ENCODE data around the gene RACK1.

RACK1 gene

DNA sequence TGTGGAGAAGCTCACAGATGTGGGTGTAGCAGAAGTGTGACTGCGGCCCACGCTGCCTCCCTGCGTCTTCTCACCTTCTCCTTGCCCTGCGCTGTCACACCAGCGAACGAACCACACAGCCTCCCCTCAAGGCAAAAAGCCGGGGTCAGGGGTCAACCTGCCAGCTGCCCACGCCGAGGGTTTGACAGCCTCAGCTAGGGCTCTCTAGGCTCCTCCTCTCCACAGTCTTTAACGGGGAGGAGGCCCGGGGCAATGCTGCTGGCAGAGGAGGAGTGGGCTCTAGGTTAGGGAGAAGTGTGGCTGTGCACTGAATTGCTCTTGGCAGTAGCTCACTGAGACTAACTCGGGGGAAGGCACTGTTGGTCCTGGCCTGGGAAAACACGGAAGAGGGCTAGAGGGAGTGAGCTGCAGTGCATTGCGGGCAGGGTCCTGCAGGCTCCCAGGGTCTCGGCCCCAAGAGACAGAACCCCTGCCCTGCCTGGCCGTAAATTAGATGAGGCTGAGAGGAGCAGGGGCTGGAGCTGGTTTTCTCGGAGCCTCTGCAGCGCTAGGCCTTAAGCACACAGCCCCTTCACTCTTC is 21.5 kb upstream of the RACK1 start:
- TF ChIP-seq FOXM1 (IDR thresholded peaks at IDR 0.05; ENCODE audit: borderline replicate concordance, low read depth): no peak

DNA sequence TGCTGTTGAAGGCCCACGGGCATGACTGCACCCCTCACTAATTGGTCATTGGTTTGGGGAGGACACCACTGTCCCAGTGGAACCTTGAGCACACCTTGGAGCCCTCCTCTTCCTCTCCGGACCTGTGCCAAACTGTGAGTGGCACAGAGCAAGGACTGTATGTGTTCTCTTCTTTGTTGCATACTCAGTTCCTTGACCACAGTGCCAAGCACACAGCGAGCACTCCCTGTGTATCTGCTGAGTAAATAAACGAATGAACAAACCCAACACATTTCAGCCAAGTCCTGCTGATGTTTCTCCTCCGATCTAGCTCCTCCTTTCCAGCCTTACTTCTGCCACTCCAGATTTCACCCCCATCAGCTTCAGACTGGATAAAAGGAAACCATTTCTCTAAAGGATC is 19.9 kb upstream of the RACK1 start:
- TF ChIP-seq FOXM1 (IDR thresholded peaks at IDR 0.05; ENCODE audit: borderline replicate concordance, low read depth) (no peak), TEAD4 (IDR thresholded peaks at IDR 0.05) (no peak), CREB1 (IDR thresholded peaks at IDR 0.05; ENCODE audit: low read depth) (no peak), USF1 (IDR thresholded peaks at IDR 0.05) (no peak), EGR1 (IDR thresholded peaks at IDR 0.05) (no peak), NFIC (IDR thresholded peaks at IDR 0.05) (no peak), RAD21 (IDR thresholded peaks at IDR 0.05; ENCODE audit: low read depth) (no peak)
- TF ChIP-seq, protein P1, sequence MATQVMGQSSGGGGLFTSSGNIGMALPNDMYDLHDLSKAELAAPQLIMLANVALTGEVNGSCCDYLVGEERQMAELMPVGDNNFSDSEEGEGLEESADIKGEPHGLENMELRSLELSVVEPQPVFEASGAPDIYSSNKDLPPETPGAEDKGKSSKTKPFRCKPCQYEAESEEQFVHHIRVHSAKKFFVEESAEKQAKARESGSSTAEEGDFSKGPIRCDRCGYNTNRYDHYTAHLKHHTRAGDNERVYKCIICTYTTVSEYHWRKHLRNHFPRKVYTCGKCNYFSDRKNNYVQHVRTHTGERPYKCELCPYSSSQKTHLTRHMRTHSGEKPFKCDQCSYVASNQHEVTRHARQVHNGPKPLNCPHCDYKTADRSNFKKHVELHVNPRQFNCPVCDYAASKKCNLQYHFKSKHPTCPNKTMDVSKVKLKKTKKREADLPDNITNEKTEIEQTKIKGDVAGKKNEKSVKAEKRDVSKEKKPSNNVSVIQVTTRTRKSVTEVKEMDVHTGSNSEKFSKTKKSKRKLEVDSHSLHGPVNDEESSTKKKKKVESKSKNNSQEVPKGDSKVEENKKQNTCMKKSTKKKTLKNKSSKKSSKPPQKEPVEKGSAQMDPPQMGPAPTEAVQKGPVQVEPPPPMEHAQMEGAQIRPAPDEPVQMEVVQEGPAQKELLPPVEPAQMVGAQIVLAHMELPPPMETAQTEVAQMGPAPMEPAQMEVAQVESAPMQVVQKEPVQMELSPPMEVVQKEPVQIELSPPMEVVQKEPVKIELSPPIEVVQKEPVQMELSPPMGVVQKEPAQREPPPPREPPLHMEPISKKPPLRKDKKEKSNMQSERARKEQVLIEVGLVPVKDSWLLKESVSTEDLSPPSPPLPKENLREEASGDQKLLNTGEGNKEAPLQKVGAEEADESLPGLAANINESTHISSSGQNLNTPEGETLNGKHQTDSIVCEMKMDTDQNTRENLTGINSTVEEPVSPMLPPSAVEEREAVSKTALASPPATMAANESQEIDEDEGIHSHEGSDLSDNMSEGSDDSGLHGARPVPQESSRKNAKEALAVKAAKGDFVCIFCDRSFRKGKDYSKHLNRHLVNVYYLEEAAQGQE (IDR thresholded peaks at IDR 0.05; ENCODE audit: low read depth): no peak

- TF ChIP-seq, protein P2, sequence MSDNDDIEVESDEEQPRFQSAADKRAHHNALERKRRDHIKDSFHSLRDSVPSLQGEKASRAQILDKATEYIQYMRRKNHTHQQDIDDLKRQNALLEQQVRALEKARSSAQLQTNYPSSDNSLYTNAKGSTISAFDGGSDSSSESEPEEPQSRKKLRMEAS (IDR thresholded peaks at IDR 0.05): peak; percentile 24; the same call in 1 of the 2 replicates
- TF ChIP-seq USF1 (IDR thresholded peaks at IDR 0.05): no peak
- TF ChIP-seq TEAD4 (IDR thresholded peaks at IDR 0.05): no peak
- no peak for TF ChIP-seq EP300 (IDR thresholded peaks at IDR 0.05; ENCODE audit: borderline replicate concordance)
- TF ChIP-seq, protein P1 (IDR thresholded peaks at IDR 0.05; ENCODE audit: low read depth): no peak
- peak; percentile 77 for TF ChIP-seq TAF1 (IDR thresholded peaks at IDR 0.05; ENCODE audit: low read depth)
- TF ChIP-seq CREB1 (IDR thresholded peaks at IDR 0.05; ENCODE audit: low read depth): no peak
- no peak for TF ChIP-seq ZBTB7A (IDR thresholded peaks at IDR 0.05; ENCODE audit: low read depth)
- TF ChIP-seq TCF12 (IDR thresholded peaks at IDR 0.05; ENCODE audit: low read depth): no peak
- no peak for TF ChIP-seq NFIC (IDR thresholded peaks at IDR 0.05)
- TF ChIP-seq YY1 (IDR thresholded peaks at IDR 0.05; ENCODE audit: low read depth): no peak
- no peak for TF ChIP-seq EGR1 (IDR thresholded peaks at IDR 0.05)
- no peak for TF ChIP-seq RAD21 (IDR thresholded peaks at IDR 0.05; ENCODE audit: low read depth)
- no peak for TF ChIP-seq CEBPB (IDR thresholded peaks at IDR 0.05)
- TF ChIP-seq FOXM1 (IDR thresholded peaks at IDR 0.05; ENCODE audit: borderline replicate concordance, low read depth): no peak
Observed at GRCh38 chr5:181261320-181262049, 17.8 kb upstream of the RACK1 start.

DNA sequence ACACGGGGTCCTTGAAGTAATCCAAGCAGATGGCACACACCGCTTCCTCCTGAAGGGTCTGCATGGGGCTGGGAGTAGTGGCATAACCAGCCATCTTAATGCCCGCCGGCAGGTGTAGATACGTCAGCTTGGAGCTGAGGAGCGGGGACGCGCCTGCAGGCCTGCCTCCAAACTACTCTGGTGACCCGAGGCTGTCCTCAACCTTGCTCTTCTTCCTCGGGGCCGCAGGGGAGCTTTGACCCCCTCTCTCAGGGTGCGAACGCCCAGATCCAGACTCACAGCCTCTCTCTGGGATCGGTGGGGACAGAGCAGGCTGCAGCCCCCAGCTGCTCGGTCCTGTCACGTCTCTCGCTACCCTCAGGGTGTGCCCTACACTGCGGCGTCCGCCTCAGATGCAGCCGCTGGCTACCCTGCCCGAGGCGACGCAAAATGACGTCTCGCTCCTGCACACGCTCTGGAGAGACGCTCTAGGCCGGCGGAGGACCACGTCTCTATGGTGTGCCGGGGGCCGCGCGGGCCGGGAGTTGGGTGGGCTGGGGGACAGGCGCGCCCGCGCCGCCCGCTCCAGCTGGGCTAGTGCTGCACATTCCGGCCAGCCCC is 17.1 kb upstream of the RACK1 start, which contains the start of gene TRIM52:
Gene TRIM52 (minus strand): TSS at position 424 of the 600 bp plus-strand sequence. CDS start 330 bp downstream, at position 94.
- no peak for TF ChIP-seq EGR1 (IDR thresholded peaks at IDR 0.05)
- TF ChIP-seq USF1 (IDR thresholded peaks at IDR 0.05): peak; percentile 48; the same call in 1 of the 2 replicates
- peak; percentile 94 for TF ChIP-seq CREB1 (IDR thresholded peaks at IDR 0.05; ENCODE audit: low read depth)
- peak; percentile 98 for TF ChIP-seq TAF1 (IDR thresholded peaks at IDR 0.05; ENCODE audit: low read depth)
- no peak for TF ChIP-seq RAD21 (IDR thresholded peaks at IDR 0.05; ENCODE audit: low read depth)
- TF ChIP-seq ZBTB7A (IDR thresholded peaks at IDR 0.05; ENCODE audit: low read depth): peak; percentile 36; the same call in 1 of the 2 replicates
- no peak for TF ChIP-seq NFIC (IDR thresholded peaks at IDR 0.05)
- TF ChIP-seq EP300 (IDR thresholded peaks at IDR 0.05; ENCODE audit: borderline replicate concordance): no peak
- TF ChIP-seq TCF12 (IDR thresholded peaks at IDR 0.05; ENCODE audit: low read depth): peak; percentile 44
- no peak for TF ChIP-seq TEAD4 (IDR thresholded peaks at IDR 0.05)
- TF ChIP-seq FOXM1 (IDR thresholded peaks at IDR 0.05; ENCODE audit: borderline replicate concordance, low read depth): no peak
- peak; percentile 77 for TF ChIP-seq YY1 (IDR thresholded peaks at IDR 0.05; ENCODE audit: low read depth)
- TF ChIP-seq, protein P2 (IDR thresholded peaks at IDR 0.05): peak; percentile 85
